NCI-H2196 treated with DMSO at 0.1 percent for 48 hours (cell line): ENCODE measurements around the gene PGK1.
"Not testable (repeated sequence)": the region's sequence is repeated elsewhere in the genome, so short reads cannot be mapped to it uniquely, and the experiment has no call there.

Experiments used
- DNase-seq: peaks from one replicate; lab custom pipeline; 2025; ENCODE audit not compliant: unreplicated experiment; lab: John Stamatoyannopoulos, UW

The PGK1 gene

DNA sequence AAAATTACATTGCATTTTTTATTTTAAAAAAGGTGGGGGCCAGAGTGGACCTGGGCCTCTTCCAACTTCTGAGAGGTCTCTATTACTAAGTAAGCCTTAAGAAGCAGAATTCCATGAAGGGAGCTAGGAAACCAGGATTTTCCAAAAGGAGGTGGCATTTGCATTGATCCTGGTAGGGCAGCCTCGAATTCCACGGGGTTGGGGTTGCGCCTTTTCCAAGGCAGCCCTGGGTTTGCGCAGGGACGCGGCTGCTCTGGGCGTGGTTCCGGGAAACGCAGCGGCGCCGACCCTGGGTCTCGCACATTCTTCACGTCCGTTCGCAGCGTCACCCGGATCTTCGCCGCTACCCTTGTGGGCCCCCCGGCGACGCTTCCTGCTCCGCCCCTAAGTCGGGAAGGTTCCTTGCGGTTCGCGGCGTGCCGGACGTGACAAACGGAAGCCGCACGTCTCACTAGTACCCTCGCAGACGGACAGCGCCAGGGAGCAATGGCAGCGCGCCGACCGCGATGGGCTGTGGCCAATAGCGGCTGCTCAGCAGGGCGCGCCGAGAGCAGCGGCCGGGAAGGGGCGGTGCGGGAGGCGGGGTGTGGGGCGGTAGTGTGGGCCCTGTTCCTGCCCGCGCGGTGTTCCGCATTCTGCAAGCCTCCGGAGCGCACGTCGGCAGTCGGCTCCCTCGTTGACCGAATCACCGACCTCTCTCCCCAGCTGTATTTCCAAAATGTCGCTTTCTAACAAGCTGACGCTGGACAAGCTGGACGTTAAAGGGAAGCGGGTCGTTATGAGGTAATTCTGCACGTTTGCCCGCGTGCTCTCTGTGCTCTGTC lies at the start of gene PGK1:
PGK1 (plus strand) TSS at position 626 of the 824 bp plus-strand sequence; CDS start at position 719, 93 bp downstream.
- DNase-seq: peak; percentile 76

GRCh38 chrX:78063687-78064086 lies 40.4 kb upstream of the PGK1 start:
- DNase-seq: no peak

DNA sequence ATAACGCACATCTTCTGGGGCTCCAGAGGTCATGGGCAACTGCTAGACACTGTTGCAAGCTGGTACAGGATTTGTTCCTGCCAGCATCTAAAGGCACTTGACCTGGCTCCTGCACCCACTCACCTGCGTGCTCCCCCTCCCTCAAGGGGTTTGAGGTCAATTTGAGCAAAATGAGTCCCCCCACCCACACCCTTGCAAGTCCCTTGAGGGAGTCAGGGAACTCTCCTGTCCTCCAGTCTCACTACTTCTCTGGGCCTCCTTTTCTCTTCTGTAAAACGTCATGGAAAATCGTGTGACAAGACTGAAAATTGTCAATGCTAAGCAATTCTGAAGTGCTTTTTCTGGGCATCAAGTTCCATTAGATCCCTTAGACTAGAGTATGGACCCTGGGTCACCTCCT lies 39.9 kb upstream of the PGK1 start:
- no peak for DNase-seq

GRCh38 chrX:78064698-78065601 lies 39.1 kb upstream of the PGK1 start:
- not testable (repeated sequence) for DNase-seq

GRCh38 chrX:78066110-78066509 lies 37.9 kb upstream of the PGK1 start:
- no peak for DNase-seq

DNA sequence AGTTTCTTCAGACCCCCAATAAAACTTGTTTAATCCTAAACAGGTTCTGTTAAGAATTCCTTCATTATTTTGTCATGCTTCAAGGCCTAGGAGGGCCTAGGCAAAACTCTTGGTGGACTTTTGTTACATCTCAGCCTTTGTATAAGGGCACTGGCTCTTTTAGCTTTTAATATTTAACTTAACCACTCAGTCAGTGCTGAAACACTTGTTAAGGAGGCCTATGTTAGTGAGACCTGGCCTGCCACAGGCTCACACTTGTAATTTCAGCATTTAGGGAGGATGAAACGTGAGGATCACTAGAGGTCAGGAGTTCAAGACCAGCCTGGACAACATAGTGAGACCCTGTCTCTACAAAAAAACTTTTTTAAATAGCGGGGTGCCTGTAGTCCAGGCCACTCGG lies 32.7 kb upstream of the PGK1 start:
- DNase-seq: no peak

GRCh38 chrX:78073147-78074077 lies 30.6 kb upstream of the PGK1 start:
- DNase-seq: not testable (repeated sequence)

DNA sequence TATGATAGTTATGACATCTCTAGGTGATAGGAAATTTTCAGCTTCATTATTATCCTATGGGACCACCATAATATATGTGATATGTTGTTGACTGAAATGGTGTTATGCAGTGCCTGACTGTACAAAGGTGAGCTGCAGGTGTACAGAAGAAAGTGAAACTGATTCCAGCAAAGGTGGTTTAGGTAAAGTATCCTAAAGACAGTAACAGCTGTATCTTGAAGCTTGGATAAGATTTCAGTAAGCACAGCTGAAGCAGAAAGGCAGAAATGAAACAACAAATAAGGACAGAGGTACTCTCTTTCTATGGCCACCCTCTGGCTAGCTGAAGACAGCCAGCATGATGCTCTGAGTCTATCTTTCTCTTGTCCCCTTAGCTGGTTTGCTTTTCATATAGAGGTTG lies 30.0 kb upstream of the PGK1 start:
- no peak for DNase-seq

GRCh38 chrX:78075787-78076389 lies 28.2 kb upstream of the PGK1 start:
- DNase-seq: no peak

GRCh38 chrX:78081413-78081812 lies 22.6 kb upstream of the PGK1 start:
- not testable (repeated sequence) for DNase-seq

DNA sequence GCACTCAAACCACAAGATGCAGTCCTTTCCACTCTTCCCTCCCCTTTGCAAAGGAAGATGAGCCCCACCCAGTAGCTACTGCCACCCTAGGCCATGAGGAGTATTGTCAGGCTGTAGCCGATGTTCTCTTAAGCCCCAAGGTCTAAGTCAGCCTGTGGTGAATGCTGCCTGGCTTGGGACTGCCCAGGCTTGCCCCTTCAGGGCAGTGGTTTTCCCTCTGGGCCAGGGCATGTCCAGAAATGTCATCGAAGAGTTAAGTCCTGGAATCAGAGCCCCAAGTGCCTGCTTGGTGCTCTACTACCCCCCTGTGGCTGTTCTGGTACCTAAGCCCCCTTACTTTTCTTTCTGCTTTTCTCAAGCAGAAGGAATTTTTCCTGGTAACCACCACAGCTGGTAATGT lies 11.8 kb upstream of the PGK1 start:
- no peak for DNase-seq

DNA sequence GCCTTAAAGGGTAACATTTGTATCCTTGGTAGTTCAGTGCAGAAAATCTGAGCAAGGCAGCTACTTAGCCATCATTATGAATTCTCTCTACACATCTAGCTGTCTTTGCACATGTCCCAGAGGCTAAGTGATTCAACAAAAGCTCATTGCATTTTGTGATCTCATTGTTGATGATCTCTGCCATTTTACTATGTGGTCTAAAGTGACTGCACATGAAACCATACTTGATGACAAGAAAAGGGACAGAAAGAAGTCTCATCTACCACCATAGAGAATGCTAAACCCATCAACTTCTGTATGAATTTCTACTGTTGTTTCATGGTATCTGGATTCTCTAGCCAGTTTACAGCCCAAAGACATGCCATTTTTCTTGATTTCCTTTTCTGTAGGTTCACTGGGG lies 5.9 kb upstream of the PGK1 start:
- no peak for DNase-seq

- DNase-seq: no peak
These were observed 2.0 kb upstream of the PGK1 start for GRCh38 chrX:78102091-78102490.

GRCh38 chrX:78103001-78103622 lies 936 bp upstream of the PGK1 start:
- DNase-seq: no peak

DNA sequence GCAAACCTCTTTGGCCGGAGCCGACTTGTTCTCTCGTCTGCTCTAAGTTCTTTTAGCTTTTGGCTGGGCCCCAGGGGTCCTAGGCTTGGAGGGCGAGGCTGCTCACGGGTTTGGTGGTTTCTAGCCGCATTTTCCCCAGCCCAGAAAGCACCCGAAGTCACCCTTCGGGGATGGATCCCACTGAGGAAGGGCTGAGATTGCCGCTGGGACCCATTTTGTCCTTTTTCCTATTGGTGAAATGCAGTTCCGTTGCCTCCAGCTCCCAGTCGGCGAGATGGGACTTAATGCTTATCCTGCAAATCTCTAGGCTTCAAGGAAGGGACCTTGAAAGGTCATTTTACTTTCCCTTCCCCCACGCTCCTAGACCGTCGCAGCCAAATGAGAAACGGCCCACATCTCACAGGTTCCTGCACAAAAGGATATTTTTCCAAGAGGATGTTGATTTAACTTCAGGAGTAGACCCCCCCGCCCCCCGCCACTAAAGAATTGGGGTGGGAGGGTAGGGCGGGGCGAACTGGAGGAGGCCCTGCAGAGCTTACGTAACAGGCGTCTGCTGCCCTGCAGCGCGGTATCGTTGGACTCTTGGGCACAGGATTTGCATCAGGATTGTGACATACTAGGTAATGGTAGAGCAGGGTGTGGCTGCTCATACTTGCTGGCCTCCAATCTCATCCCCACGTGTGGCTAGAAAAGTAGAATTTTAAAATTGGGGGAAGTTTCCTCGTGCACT lies 564 bp downstream of the PGK1 start:
- no peak for DNase-seq

GRCh38 chrX:78105944-78106650 lies 2.0 kb downstream of the PGK1 start:
- DNase-seq: no peak

GRCh38 chrX:78106651-78106986 lies 2.6 kb downstream of the PGK1 start:
- DNase-seq: no peak

- no peak for DNase-seq
These were observed 5.4 kb downstream of the PGK1 start for GRCh38 chrX:78109458-78109857.
